ENCODE results near the gene DNAAF5.

Gene DNAAF5

DNA sequence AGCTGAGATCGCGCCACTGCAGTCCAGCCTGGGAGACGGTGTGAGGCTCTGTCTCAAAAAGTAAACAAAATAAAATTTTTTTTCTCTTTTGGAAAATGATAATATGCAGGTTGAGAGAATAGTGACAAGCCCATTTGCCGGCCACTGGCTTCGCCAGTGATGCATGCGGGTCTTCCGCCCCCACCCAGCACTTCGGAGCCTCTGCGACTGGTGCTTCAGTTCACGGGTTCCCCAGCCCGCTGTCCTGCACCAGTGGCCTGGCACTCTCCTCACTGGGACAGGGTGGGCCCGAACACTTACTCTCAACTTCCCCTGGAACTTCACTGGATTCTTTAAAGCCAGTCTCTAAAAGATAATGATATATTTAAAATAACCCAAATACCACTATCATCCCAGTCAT lies 108.5 kb downstream of the DNAAF5 start:
- no peak for DNase-seq (ENCODE audit: low read depth)

DNA sequence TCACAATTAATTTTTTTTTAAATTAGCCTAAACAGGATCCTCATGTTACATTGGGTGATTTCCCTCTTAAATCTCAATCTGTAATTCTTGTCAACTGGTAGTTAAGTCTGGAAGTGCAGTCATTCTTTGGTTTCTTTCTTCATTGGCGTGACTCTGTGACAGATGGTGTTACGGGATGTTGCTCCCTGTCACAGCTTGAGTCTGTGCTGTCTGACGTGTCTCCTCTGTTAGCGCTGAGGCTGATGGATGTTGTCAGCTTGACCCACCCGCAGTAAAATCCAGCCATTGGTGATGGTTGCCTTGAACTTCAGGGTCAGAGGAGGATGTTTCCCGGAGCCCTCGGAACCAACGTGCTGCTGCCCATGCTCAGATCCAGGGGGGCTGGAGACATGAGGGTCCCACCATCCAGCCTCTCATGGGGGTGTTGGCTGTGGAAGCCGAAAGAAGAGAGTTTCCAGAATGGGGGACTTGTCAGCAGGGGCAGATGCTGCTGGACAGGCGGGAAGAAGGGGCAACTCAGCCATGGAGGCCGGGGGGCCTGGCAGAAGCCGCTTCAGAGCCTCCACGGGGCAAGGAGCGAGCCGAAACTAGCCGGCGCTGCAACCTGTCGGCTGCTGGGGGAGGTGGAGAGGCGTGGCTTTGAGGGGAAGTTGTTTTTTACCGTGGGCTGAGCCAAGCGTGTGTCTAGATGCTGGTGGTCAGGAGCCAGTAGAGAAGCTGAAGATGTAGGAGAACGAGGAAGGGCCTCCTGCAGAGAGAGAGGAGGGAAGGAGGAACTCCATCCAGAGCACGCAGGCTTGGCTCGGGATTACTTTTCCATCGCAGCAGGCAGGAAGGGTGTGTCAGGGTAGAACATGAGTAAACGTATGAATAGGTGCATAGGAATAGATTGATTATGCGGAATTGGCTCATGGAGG lies 109.2 kb downstream of the DNAAF5 start:
- no peak for DNase-seq (ENCODE audit: low read depth)
